ENCODE results near the gene AP3B1. TPM values are rescaled to one million over a fixed set of nuclear protein-coding genes. Genes with fewer than 3 reads are reported as not detected.

AP3B1 gene
- total RNA-seq, 4 donors from 2014 or later = 52.6 to 74.3 (median 58.9) TPM

GRCh38 chr5:78287833-78288232, 6.7 kb downstream of the AP3B1 start:
- H3K27me3 ChIP-seq = no peaks in the 10 kb centered on the region
- H3K4me3 ChIP-seq = no peak overlapping the region
- H3K27ac ChIP-seq = no peak overlapping the region
- H3K4me1 ChIP-seq = no peaks in the 10 kb centered on the region
- no peak for DNase-seq
- no peaks in the 10 kb centered on the region for H3K36me3 ChIP-seq
- TF ChIP-seq POLR2A (IDR thresholded peaks at IDR 0.05) (no peak), CTCF (IDR thresholded peaks at IDR 0.05) (no peak)
- no peaks in the 10 kb centered on the region for H3K9me3 ChIP-seq

GRCh38 chr5:78287169-78287568, 7.3 kb downstream of the AP3B1 start:
- TF ChIP-seq POLR2A (IDR thresholded peaks at IDR 0.05) = no peak
- TF ChIP-seq CTCF (IDR thresholded peaks at IDR 0.05) = no peak
- no peaks in the 10 kb centered on the region for H3K4me1 ChIP-seq

GRCh38 chr5:78286290-78286689, 8.2 kb downstream of the AP3B1 start:
- Histone ChIP-seq H3K27ac (no peak overlapping the region), H3K4me3 (no peak overlapping the region), H3K36me3 (no peaks in the 10 kb centered on the region), H3K27me3 (no peaks in the 10 kb centered on the region), H3K4me1 (no peaks in the 10 kb centered on the region), H3K9me3 (no peaks in the 10 kb centered on the region)
- TF ChIP-seq CTCF (IDR thresholded peaks at IDR 0.05) (no peak), POLR2A (IDR thresholded peaks at IDR 0.05) (no peak)
- no peak for DNase-seq

More at GRCh38 chr5:78287169-78287568, 7.3 kb downstream of the AP3B1 start:
- Histone ChIP-seq H3K9me3 (no peaks in the 10 kb centered on the region), H3K27ac (no peak overlapping the region), H3K4me3 (no peak overlapping the region), H3K27me3 (no peaks in the 10 kb centered on the region), H3K36me3 (no peaks in the 10 kb centered on the region)
- DNase-seq = no peak

- H3K36me3 ChIP-seq = no peaks in the 10 kb centered on the region
- no peaks in the 10 kb centered on the region for H3K9me3 ChIP-seq
- TF ChIP-seq CTCF (IDR thresholded peaks at IDR 0.05) = no peak
- no peak for TF ChIP-seq POLR2A (IDR thresholded peaks at IDR 0.05)
- H3K27me3 ChIP-seq = no peaks in the 10 kb centered on the region
- DNase-seq = no peak
- no peak overlapping the region for H3K4me3 ChIP-seq
- no peaks in the 10 kb centered on the region for H3K4me1 ChIP-seq
- no peak overlapping the region for H3K27ac ChIP-seq
These were observed 10.7 kb downstream of the AP3B1 start for GRCh38 chr5:78283802-78284201.

GRCh38 chr5:78283105-78283504, 11.4 kb downstream of the AP3B1 start:
- Histone ChIP-seq H3K4me1 (no peaks in the 10 kb centered on the region), H3K9me3 (no peaks in the 10 kb centered on the region), H3K36me3 (no peaks in the 10 kb centered on the region), H3K27me3 (no peaks in the 10 kb centered on the region), H3K27ac (no peak overlapping the region), H3K4me3 (no peak overlapping the region)
- no peak for DNase-seq
- TF ChIP-seq CTCF (IDR thresholded peaks at IDR 0.05) (no peak), POLR2A (IDR thresholded peaks at IDR 0.05) (no peak)

- TF ChIP-seq CTCF (IDR thresholded peaks at IDR 0.05) = no peak
- TF ChIP-seq POLR2A (IDR thresholded peaks at IDR 0.05) = no peak
- Histone ChIP-seq H3K27me3 (no peaks in the 10 kb centered on the region), H3K36me3 (no peaks in the 10 kb centered on the region), H3K9me3 (no peaks in the 10 kb centered on the region), H3K4me3 (no peak overlapping the region), H3K27ac (no peak overlapping the region), H3K4me1 (no peaks in the 10 kb centered on the region)
- no peak for DNase-seq
These were observed 14.2 kb downstream of the AP3B1 start for GRCh38 chr5:78280261-78280660.

All from Peyer's patch (tissue), 4 donors.